HepG2 (cell line): ENCODE results near the gene MAP2K5.

ENCODE experiments used
- ATAD3A ChIP-seq: sonication (generic); formaldehyde crosslinking; IDR thresholded peaks from 2 replicates; pipeline ENCODE4 v1.4.0; 2020; ENCODE audit warnings: missing genetic modification reagents
- BRCA1 ChIP-seq: sonication (generic); formaldehyde crosslinking; IDR thresholded peaks from 2 replicates; pipeline ENCODE4 v1.4.0; 2020; ENCODE audit warnings: missing genetic modification reagents
- CTCF ChIP-seq: sonication (generic); formaldehyde crosslinking; IDR thresholded peaks from 2 replicates; pipeline ENCODE4 v1.5.0; 2020; ENCODE audit warnings: mild to moderate bottlenecking, missing genetic modification reagents, moderate library complexity
- GATA4 ChIP-seq: sonication (generic); IDR thresholded peaks from 2 replicates; pipeline ENCODE4 v1.6.1; 2016; ENCODE audit warnings: antibody characterized with exemption, low read depth, borderline replicate concordance
- MYNN ChIP-seq: sonication (generic); formaldehyde crosslinking; IDR thresholded peaks from 2 replicates; pipeline ENCODE4 v1.4.0; 2020; ENCODE audit warnings: mild to moderate bottlenecking, low read depth, missing genetic modification reagents
- PHF20 ChIP-seq: sonication (generic); formaldehyde crosslinking; IDR thresholded peaks from 2 replicates; pipeline ENCODE4 v1.5.0; 2020; ENCODE audit warnings: mild to moderate bottlenecking, missing genetic modification reagents
- POLR2AphosphoS5 ChIP-seq: IDR thresholded peaks from 2 replicates; pipeline ENCODE4 v1.6.1; 2012; ENCODE audit warnings: low read depth, low read length
- TARDBP ChIP-seq: sonication (generic); formaldehyde crosslinking; IDR thresholded peaks from 2 replicates; pipeline ENCODE4 v1.8.0; 2022; ENCODE audit warnings: mild to moderate bottlenecking, missing genetic modification reagents
- TEAD2 ChIP-seq: sonication (generic); formaldehyde crosslinking; IDR thresholded peaks from 2 replicates; pipeline ENCODE4 v1.9.0; 2021; ENCODE audit warnings: missing genetic modification reagents
- ZFX ChIP-seq: sonication (generic); formaldehyde crosslinking; IDR thresholded peaks from 2 replicates; pipeline ENCODE4 v1.4.0; 2020; ENCODE audit warnings: mild to moderate bottlenecking, low read depth, missing genetic modification reagents, moderate library complexity
- ZNF230 ChIP-seq: sonication (generic); formaldehyde crosslinking; IDR thresholded peaks from 2 replicates; pipeline ENCODE4 v1.4.0; 2020; ENCODE audit warnings: mild to moderate bottlenecking, missing genetic modification reagents
- ZNF530 ChIP-seq: sonication (generic); formaldehyde crosslinking; IDR thresholded peaks from 2 replicates; pipeline ENCODE4 v1.5.0; 2020; ENCODE audit warnings: low read depth, mild to moderate bottlenecking, missing genetic modification reagents
- ZNF616 ChIP-seq: sonication (generic); formaldehyde crosslinking; IDR thresholded peaks from 2 replicates; pipeline ENCODE4 v1.5.0; 2020; ENCODE audit warnings: low read depth, mild to moderate bottlenecking, missing genetic modification reagents

- no peak for TF ChIP-seq MYNN
- TF ChIP-seq ZNF230 (CRISPR knock-in tag) = no peak
- no peak for TF ChIP-seq CTCF (CRISPR knock-in tag)
- no peak for TF ChIP-seq PHF20 (CRISPR knock-in tag)
- TF ChIP-seq POLR2AphosphoS5 = no peak
- TF ChIP-seq ATAD3A (CRISPR knock-in tag) = no peak
- TF ChIP-seq GATA4 = no peak
- TF ChIP-seq TARDBP (CRISPR knock-in tag) = no peak
- no peak for TF ChIP-seq ZNF530
- no peak for TF ChIP-seq BRCA1
- no peak for TF ChIP-seq TEAD2 (CRISPR knock-in tag)
- no peak for TF ChIP-seq ZFX (CRISPR knock-in tag)
- TF ChIP-seq ZNF616 (CRISPR knock-in tag) = no peak
These were observed 66.1 kb downstream of the MAP2K5 start for GRCh38 chr15:67608638-67608959.
